SH-SY5Y (cell line): ENCODE measurements around the gene JAM3.

ENCODE experiments used
- GATA2 ChIP-seq: IDR thresholded peaks from 2 replicates; pipeline ENCODE4 v1.6.1; 2011; ENCODE audit warnings: mild to moderate bottlenecking, low read depth, low read length
- GATA3 ChIP-seq: IDR thresholded peaks from 2 replicates; pipeline ENCODE4 v1.6.1; 2011; ENCODE audit warnings: low read depth, mild to moderate bottlenecking, low read length, moderate library complexity

The JAM3 gene

GRCh38 chr11:134045799-134046635 lies 22.9 kb upstream of the JAM3 start:
- TF ChIP-seq GATA3: no peak
- TF ChIP-seq GATA2: peak; percentile 79

GRCh38 chr11:134046681-134047449 lies 22.0 kb upstream of the JAM3 start:
- no peak for TF ChIP-seq GATA2

DNA sequence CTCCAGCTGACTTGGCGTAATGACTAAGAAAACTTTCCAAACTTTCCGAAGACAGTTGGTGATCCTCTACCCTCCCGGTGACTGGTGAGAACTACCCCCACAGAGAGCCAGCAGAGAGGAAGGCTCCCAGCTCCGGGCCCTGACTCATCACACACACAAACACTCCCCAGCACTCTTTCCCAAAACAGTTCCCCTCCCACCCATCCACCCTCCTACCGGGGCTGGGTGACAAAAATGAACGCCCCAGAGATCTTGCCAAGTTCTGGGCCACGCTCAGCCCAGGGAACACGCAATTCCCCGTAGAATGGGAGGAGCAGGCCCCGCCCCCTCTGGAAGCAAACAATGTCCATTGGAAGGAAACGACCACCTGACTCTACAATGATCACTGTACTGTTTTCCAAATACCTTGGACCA lies 21.3 kb upstream of the JAM3 start:
- no peak for TF ChIP-seq GATA3
- TF ChIP-seq GATA2: no peak

DNA sequence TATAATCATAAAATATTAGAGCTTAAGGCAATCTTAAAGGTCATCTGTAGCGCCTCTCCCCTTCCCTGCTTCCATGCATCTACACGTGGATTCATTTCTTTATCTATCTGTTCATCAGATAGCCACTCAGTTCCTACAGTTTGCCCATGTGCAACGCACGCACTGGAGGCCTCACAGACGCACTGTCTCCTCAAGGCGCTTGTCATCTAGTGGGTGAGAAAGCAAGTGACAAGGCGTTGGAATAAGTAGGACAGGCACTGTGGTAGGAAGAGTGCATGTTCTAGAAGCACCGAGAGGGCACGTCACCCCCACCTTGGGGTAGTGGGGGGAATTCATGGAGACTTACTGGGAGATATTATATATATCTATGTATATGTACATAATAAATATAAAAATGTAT lies 20.8 kb upstream of the JAM3 start:
- TF ChIP-seq GATA2 (peak; percentile 36; the same call in 1 of the 2 replicates), GATA3 (no peak)

DNA sequence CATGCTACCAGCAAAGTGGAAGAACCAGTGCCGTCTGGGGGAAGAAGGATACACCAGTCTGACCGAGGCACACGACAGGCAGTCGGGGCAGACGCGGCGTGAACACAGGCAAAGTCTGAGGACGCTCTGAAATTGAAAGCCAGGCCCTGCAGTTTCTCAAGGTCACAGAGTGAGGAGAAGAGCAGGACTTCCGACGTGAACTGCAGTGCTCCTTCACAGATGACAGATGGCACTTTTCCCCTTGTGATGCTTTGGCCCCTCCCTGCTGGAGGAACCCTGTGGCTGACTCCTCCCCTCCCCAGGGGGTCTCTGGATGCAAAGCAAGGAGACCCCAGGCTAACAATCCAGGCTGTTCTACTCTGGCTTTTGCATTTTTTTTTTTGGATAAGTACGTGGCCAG lies 19.6 kb upstream of the JAM3 start:
- TF ChIP-seq GATA2: no peak
- no peak for TF ChIP-seq GATA3

GRCh38 chr11:134050541-134051383 lies 18.1 kb upstream of the JAM3 start:
- TF ChIP-seq GATA3 (no peak), GATA2 (no peak)

DNA sequence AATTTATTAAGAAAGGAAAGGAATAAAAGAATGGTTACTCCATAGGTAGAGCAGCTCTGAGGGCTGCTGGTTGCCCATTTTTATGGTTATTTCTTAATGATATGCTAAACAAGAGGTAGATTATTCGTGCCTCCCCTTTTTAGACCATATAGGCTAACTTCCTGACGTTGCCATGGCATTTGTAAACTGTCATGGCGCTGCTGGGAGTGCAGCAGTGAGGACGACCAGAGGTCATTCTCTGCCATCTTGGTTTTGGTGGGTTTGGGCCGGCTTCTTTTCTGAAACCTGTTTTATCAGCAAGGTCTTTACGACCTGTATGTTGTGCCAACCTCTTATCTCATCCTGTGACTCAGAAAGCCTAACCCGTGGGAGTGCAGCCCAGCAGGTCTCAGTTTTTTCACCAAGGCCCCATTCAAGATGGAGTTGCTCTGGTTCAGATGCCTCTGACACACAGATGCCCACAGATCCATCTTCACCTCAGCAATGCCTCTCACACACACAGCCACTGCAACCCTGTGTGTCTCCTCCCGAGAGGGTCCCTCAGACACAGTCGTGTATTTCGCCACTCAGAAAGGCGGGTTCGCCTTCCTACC lies 16.4 kb upstream of the JAM3 start:
- TF ChIP-seq GATA3 (no peak), GATA2 (no peak)

DNA sequence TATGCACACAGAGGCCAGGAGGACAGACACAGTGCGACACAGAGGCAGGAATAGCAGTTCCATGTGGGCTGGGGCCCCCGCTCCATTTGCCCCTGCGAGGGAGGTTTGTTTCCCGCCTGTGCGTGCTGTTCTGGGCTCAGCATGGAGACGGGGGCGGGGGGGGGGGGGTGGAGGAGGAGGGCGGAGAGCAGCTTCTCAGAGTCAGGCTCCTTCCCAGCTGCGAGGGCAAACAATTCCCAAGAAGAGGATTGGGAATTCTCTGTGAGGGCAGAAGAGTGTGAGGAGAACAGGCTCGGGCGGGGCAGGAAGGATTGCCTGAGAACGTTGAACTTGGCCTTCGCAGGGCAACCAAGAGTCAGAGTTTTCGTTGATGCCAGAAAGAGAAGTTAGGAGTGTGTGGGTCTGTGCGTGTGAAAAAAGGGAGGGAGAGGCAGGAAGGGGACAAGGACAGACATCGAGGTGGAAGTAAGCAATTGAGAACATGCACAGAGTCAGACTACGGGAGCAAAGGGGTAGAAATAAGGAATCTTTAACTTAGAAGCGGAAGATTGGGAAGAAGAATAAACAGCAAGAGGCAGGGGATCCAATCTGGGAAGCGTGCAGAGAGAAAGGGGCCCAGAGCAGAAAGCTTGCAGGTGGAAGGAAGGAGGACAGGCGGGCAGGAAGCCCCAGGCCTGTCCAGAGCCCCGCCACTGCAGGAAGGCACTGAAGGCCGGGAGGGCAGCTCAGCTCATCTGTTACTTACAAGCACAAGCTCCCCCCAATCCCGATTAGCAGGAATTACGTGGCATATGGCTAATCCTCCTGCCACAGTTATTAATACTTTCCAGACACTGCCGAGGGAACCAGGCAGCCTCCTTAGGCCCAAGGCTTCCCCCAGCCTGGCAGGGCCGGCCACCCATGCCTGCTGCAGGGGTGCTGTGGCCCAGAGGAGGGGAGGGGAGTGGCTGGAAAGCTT lies 15.6 kb upstream of the JAM3 start:
- TF ChIP-seq GATA2 (no peak), GATA3 (no peak)

DNA sequence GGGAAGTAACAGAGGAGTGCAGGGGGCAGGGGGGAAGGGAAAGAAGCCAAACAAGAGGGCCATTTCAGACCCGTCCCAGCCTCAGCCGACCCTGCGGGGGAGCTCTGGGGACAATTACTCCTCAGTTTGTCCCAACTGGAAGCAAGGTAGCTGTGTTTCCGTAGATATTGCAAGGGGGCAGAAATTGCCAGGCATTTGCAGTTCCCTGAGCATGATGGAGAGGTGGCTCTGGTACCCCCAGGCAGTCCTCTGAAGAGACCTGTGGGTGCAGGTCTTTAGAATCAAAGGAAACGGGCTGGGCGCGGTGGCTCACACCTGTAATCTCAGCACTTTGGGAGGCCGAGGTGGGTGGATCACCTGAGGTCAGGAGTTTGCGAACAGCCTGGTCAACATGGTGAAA lies 13.8 kb upstream of the JAM3 start:
- no peak for TF ChIP-seq GATA2
- TF ChIP-seq GATA3: no peak

DNA sequence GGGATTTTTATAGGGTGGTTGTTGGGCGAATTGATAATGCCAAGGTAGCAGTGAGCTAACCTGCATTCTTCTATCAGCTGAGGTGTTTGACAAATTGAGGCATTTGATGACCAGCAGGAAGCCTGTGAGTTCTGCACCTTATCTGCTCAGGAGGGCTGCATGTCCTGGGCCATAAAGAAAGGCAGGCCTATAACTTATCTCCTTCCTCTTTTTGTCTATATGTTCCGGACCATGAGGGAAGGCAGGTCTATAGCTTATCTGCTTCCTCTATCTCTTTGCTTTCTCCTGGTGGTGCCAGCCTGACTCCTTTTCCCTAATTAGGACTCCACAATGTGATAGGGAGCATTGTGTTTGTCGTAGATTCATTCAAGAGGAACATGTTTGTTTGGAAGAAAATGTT lies 8.6 kb upstream of the JAM3 start:
- TF ChIP-seq GATA2: no peak
- TF ChIP-seq GATA3: no peak

GRCh38 chr11:134062265-134063123 lies 6.4 kb upstream of the JAM3 start:
- TF ChIP-seq GATA2 (no peak), GATA3 (no peak)

- no peak for TF ChIP-seq GATA3
- TF ChIP-seq GATA2: no peak
Observed at GRCh38 chr11:134063124-134063495, 5.8 kb upstream of the JAM3 start.
